HepG2 (cell line): ENCODE results near the gene KCTD21. TPM values are rescaled to one million over a fixed set of nuclear protein-coding genes. Genes with fewer than 3 reads are reported as not detected.

Experiments used
- E2F5 ChIP-seq: sonication (generic); formaldehyde crosslinking; conservative IDR thresholded peaks from 2 replicates; pipeline ENCODE4 v1.4.0; 2020; ENCODE audit warnings: missing genetic modification reagents
- ERF ChIP-seq: IDR thresholded peaks from 2 replicates; pipeline ENCODE4 v1.6.1; 2018; ENCODE audit warnings: missing biosample characterization, missing genetic modification reagents
- FOXK1 ChIP-seq: sonication (generic); formaldehyde crosslinking; IDR thresholded peaks from 2 replicates; pipeline ENCODE4 v1.4.0; 2020; ENCODE audit warnings: low read depth, missing genetic modification reagents, borderline replicate concordance
- FOXP1 ChIP-seq, 2 experiments: fragments of 450-650 bp in 1 of 2; IDR thresholded peaks; 2 replicates each; pipeline ENCODE4 v1.6.1; 2017 to 2018; ENCODE audit warnings: antibody characterized with exemption in 1 of 2
- KAT7 ChIP-seq: IDR thresholded peaks from 2 replicates; pipeline ENCODE4 v1.6.1; 2018; ENCODE audit warnings: borderline replicate concordance, missing compliant biosample characterization
- NR2F6 ChIP-seq, 2 experiments: IDR thresholded peaks; 2 replicates each; pipeline ENCODE4 v1.6.1; 2016; ENCODE audit warnings: antibody characterized with exemption in 1 of 2, mild to moderate bottlenecking in 1 of 2
- POLR2AphosphoS5 ChIP-seq: IDR thresholded peaks from 2 replicates; pipeline ENCODE4 v1.6.1; 2012; ENCODE audit warnings: low read depth, low read length
- SIX1 ChIP-seq: sonication (generic); formaldehyde crosslinking; IDR thresholded peaks from 2 replicates; pipeline ENCODE4 v1.4.0; 2020; ENCODE audit warnings: missing genetic modification reagents, borderline replicate concordance
- SKI ChIP-seq: fragments of 450-650 bp; IDR thresholded peaks from one replicate; pipeline ENCODE4 v1.6.1; 2018; ENCODE audit warnings: mild to moderate bottlenecking; ENCODE audit not compliant: partially characterized antibody
- TBX2 ChIP-seq: sonication (generic); formaldehyde crosslinking; IDR thresholded peaks from 2 replicates; pipeline ENCODE4 v1.5.0; 2020; ENCODE audit warnings: missing genetic modification reagents, mild to moderate bottlenecking, borderline replicate concordance
- YEATS2 ChIP-seq: sonication (generic); formaldehyde crosslinking; IDR thresholded peaks from 2 replicates; pipeline ENCODE4 v1.4.0; 2020; ENCODE audit warnings: missing genetic modification reagents, borderline replicate concordance
- ZFP1 ChIP-seq: IDR thresholded peaks from 2 replicates; pipeline ENCODE4 v1.6.1; 2016
- ZNF331 ChIP-seq: sonication (generic); formaldehyde crosslinking; IDR thresholded peaks from 2 replicates; pipeline ENCODE4 v1.4.0; 2020; ENCODE audit warnings: missing genetic modification reagents
- ZNF510 ChIP-seq: sonication (generic); formaldehyde crosslinking; IDR thresholded peaks from 2 replicates; pipeline ENCODE4 v1.4.0; 2020; ENCODE audit warnings: low read depth, mild to moderate bottlenecking, missing genetic modification reagents
- ZNF556 ChIP-seq: sonication (generic); formaldehyde crosslinking; IDR thresholded peaks from 2 replicates; pipeline ENCODE4 v1.4.0; 2020; ENCODE audit warnings: mild to moderate bottlenecking, missing genetic modification reagents, borderline replicate concordance
- polyA plus RNA-seq, 8 experiments: library from polyadenylated mRNA; depleted of rRNA in 3 of 8; stranded (reverse) in 7 of 8; unstranded in 1 of 8; fragments of >200 nt; fragmentation: Illumina TruSeq in 4 of 8; extraction: Trizol in 4 of 8; gene quantifications; 2 replicates each; pipeline versions ENCODE4 v1.2.1 to v1.2.3, GENCODE V29; 2011 to 2016; ENCODE audit warnings: low read depth in 4 of 8, missing spikeins in 1 of 8, mixed read lengths in 1 of 8; ENCODE audit not compliant: insufficient read depth in 1 of 8
- total RNA-seq, 5 experiments: library from RNA; depleted of rRNA; stranded (reverse); fragments of >200 nt; fragmentation: Illumina TruSeq; extraction: Trizol; gene quantifications; 2 replicates each; pipeline ENCODE4 v1.2.3, GENCODE V29; 2016; ENCODE audit warnings: low read depth in 1 of 5
- TF ChIP-seq, protein P1 (sequence below): sonication (generic); formaldehyde crosslinking; IDR thresholded peaks from 2 replicates; pipeline ENCODE4 v1.4.0; 2020; ENCODE audit warnings: missing genetic modification reagents, borderline replicate concordance
- TF ChIP-seq, protein P2 (sequence below): sonication (generic); formaldehyde crosslinking; IDR thresholded peaks from 2 replicates; pipeline ENCODE4 v1.4.0; 2020; ENCODE audit warnings: missing genetic modification reagents
- TF ChIP-seq, protein P3 (sequence below): sonication (generic); formaldehyde crosslinking; IDR thresholded peaks from 2 replicates; pipeline ENCODE4 v1.5.1; 2020; ENCODE audit warnings: mild to moderate bottlenecking, moderate library complexity, missing genetic modification reagents
- TF ChIP-seq, protein P4 (sequence below): sonication (generic); formaldehyde crosslinking; IDR thresholded peaks from 2 replicates; pipeline ENCODE4 v1.4.0; 2020; ENCODE audit warnings: low read depth, missing genetic modification reagents

The KCTD21 gene
- total and polyA plus RNA-seq, 2 of the 13 experiments (the other 11 are each of a cell fraction or from before 2014, with no cell fraction given) = 3.1 to 13.5 TPM

DNA sequence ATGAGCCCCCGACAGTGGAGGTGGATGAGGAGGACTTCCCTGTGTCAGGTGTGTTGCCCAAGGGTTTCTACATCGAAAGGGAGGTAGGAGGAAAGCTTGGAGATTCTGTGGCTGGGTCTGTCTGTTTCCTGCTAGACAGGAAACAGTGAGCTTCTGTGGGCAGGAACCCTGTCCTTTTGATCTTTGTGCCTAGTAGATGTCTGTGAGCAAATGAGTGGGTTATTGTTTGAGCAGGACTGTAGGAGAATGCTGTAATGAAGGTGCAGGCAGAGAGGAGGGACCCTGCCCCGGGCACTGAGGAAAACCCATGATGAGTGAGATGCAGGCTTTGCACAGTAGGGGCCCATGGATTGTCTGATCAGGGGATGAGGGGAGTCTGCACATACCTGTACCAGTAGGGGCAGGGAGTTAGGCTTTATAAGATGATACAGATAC lies 14.3 kb upstream of the KCTD21 start (continued):
- TF ChIP-seq ZNF510 (no peak), SKI (peak; percentile 93), SIX1 (CRISPR knock-in tag) (peak; percentile 43; the same call in 1 of the 2 replicates), ERF (CRISPR knock-in tag) (peak; percentile 87), KAT7 (CRISPR knock-in tag) (peak; percentile 64; the same call in 1 of the 2 replicates), FOXP1 (IDR thresholded peaks at IDR 0.05) (no peak), FOXP1 (CRISPR knock-in tag; IDR thresholded peaks at IDR 0.05) (peak; percentile 41; the same call in 1 of the 2 replicates), FOXK1 (CRISPR knock-in tag) (0 out of 2 replicates have a peak, but pooled peaks have one; percentile 11), E2F5 (CRISPR knock-in tag) (no peak), TBX2 (CRISPR knock-in tag) (peak; percentile 28; the same call in 1 of the 2 replicates), YEATS2 (CRISPR knock-in tag) (peak; percentile 61; the same call in 1 of the 2 replicates), NR2F6 (IDR thresholded peaks at IDR 0.05) (0 out of 2 replicates have a peak, but pooled peaks have one; percentile 25), NR2F6 (CRISPR knock-in tag; IDR thresholded peaks at IDR 0.05) (0 out of 2 replicates have a peak, but pooled peaks have one; percentile 65), ZNF556 (CRISPR knock-in tag) (peak; percentile 24; the same call in 1 of the 2 replicates), POLR2AphosphoS5 (peak; percentile 36; the same call in 1 of the 2 replicates), ZNF331 (CRISPR knock-in tag) (peak; percentile 51; the same call in 1 of the 2 replicates), ZFP1 (peak; percentile 53; the same call in 1 of the 2 replicates)
- TF ChIP-seq, protein P1, sequence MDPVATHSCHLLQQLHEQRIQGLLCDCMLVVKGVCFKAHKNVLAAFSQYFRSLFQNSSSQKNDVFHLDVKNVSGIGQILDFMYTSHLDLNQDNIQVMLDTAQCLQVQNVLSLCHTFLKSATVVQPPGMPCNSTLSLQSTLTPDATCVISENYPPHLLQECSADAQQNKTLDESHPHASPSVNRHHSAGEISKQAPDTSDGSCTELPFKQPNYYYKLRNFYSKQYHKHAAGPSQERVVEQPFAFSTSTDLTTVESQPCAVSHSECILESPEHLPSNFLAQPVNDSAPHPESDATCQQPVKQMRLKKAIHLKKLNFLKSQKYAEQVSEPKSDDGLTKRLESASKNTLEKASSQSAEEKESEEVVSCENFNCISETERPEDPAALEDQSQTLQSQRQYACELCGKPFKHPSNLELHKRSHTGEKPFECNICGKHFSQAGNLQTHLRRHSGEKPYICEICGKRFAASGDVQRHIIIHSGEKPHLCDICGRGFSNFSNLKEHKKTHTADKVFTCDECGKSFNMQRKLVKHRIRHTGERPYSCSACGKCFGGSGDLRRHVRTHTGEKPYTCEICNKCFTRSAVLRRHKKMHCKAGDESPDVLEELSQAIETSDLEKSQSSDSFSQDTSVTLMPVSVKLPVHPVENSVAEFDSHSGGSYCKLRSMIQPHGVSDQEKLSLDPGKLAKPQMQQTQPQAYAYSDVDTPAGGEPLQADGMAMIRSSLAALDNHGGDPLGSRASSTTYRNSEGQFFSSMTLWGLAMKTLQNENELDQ (CRISPR knock-in tag) = no peak
- TF ChIP-seq, protein P2, sequence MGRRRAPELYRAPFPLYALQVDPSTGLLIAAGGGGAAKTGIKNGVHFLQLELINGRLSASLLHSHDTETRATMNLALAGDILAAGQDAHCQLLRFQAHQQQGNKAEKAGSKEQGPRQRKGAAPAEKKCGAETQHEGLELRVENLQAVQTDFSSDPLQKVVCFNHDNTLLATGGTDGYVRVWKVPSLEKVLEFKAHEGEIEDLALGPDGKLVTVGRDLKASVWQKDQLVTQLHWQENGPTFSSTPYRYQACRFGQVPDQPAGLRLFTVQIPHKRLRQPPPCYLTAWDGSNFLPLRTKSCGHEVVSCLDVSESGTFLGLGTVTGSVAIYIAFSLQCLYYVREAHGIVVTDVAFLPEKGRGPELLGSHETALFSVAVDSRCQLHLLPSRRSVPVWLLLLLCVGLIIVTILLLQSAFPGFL (CRISPR knock-in tag) = no peak
- TF ChIP-seq, protein P3, sequence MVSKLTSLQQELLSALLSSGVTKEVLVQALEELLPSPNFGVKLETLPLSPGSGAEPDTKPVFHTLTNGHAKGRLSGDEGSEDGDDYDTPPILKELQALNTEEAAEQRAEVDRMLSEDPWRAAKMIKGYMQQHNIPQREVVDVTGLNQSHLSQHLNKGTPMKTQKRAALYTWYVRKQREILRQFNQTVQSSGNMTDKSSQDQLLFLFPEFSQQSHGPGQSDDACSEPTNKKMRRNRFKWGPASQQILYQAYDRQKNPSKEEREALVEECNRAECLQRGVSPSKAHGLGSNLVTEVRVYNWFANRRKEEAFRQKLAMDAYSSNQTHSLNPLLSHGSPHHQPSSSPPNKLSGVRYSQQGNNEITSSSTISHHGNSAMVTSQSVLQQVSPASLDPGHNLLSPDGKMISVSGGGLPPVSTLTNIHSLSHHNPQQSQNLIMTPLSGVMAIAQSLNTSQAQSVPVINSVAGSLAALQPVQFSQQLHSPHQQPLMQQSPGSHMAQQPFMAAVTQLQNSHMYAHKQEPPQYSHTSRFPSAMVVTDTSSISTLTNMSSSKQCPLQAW (CRISPR knock-in tag) = no peak; the same call in none of the 2 replicates
- TF ChIP-seq, protein P4, sequence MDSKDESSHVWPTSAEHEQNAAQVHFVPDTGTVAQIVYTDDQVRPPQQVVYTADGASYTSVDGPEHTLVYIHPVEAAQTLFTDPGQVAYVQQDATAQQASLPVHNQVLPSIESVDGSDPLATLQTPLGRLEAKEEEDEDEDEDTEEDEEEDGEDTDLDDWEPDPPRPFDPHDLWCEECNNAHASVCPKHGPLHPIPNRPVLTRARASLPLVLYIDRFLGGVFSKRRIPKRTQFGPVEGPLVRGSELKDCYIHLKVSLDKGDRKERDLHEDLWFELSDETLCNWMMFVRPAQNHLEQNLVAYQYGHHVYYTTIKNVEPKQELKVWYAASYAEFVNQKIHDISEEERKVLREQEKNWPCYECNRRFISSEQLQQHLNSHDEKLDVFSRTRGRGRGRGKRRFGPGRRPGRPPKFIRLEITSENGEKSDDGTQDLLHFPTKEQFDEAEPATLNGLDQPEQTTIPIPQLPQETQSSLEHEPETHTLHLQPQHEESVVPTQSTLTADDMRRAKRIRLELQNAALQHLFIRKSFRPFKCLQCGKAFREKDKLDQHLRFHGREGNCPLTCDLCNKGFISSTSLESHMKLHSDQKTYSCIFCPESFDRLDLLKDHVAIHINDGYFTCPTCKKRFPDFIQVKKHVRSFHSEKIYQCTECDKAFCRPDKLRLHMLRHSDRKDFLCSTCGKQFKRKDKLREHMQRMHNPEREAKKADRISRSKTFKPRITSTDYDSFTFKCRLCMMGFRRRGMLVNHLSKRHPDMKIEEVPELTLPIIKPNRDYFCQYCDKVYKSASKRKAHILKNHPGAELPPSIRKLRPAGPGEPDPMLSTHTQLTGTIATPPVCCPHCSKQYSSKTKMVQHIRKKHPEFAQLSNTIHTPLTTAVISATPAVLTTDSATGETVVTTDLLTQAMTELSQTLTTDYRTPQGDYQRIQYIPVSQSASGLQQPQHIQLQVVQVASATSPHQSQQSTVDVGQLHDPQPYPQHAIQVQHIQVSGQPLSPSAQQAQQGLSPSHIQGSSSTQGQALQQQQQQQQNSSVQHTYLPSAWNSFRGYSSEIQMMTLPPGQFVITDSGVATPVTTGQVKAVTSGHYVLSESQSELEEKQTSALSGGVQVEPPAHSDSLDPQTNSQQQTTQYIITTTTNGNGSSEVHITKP (CRISPR knock-in tag) = peak; percentile 48; the same call in 1 of the 2 replicates
